H9 (cell line): Measurements from ENCODE around the gene AFG1L. TPM values are rescaled to one million over a fixed set of nuclear protein-coding genes. Genes with fewer than 3 reads are reported as not detected.

Experiments used
- DNase-seq: peaks from one replicate; pipeline ENCODE4 v3.0.0-alpha.2; 2017
- H2AFZ ChIP-seq: one replicate; pipeline ENCODE4 v1.6.1; 2013; ENCODE audit warnings: mild to moderate bottlenecking, low read length, control low read depth, moderate library complexity
- H2AK5ac ChIP-seq: 2 replicates; pipeline ENCODE4 v1.6.1; 2013; ENCODE audit warnings: low read length, control low read depth, mixed read lengths; ENCODE audit not compliant: insufficient read length
- H2BK120ac ChIP-seq: one replicate; pipeline ENCODE4 v1.6.1; 2013; ENCODE audit warnings: low read depth, mild to moderate bottlenecking, low read length, control low read depth, inconsistent platforms; ENCODE audit not compliant: poor library complexity, severe bottlenecking
- H2BK12ac ChIP-seq: 2 replicates; pipeline ENCODE4 v1.6.1; 2013; ENCODE audit warnings: low read length, control low read depth, mixed read lengths, low read depth; ENCODE audit not compliant: insufficient read length
- H2BK15ac ChIP-seq: 2 replicates; pipeline ENCODE4 v1.6.1; 2013; ENCODE audit warnings: low read depth, low read length, control low read depth
- H2BK20ac ChIP-seq: one replicate; pipeline ENCODE4 v1.6.1; 2013; ENCODE audit warnings: low read depth, mild to moderate bottlenecking, low read length, control low read depth, inconsistent platforms; ENCODE audit not compliant: poor library complexity, severe bottlenecking
- H2BK5ac ChIP-seq: 2 replicates; pipeline ENCODE4 v1.6.1; 2013; ENCODE audit warnings: low read length, control low read depth, mixed read lengths; ENCODE audit not compliant: insufficient read length
- H3K14ac ChIP-seq: 2 replicates; pipeline ENCODE4 v1.6.1; 2013; ENCODE audit warnings: low read length, control low read depth; ENCODE audit not compliant: insufficient read depth
- H3K18ac ChIP-seq: 2 replicates; pipeline ENCODE4 v1.6.1; 2013; ENCODE audit warnings: low read depth, mild to moderate bottlenecking, mixed read lengths, low read length, control low read depth; ENCODE audit not compliant: insufficient read length
- H3K23ac ChIP-seq: 2 replicates; pipeline ENCODE4 v1.6.1; 2013; ENCODE audit warnings: low read length, control low read depth, mixed read lengths, low read depth; ENCODE audit not compliant: insufficient read length
- H3K23me2 ChIP-seq: 2 replicates; pipeline ENCODE4 v1.6.1; 2013; ENCODE audit warnings: low read depth, mild to moderate bottlenecking, mixed read lengths, low read length, control low read depth; ENCODE audit not compliant: insufficient read length, poor library complexity, severe bottlenecking
- H3K27ac ChIP-seq: 2 replicates; pipeline ENCODE4 v1.5.1; 2013; ENCODE audit warnings: low read length, control low read depth, mixed read lengths, low read depth; ENCODE audit not compliant: insufficient read length
- H3K27me3 ChIP-seq: 2 replicates; pipeline ENCODE4 v1.6.1; 2013; ENCODE audit warnings: low read length, control low read depth, inconsistent platforms; ENCODE audit not compliant: insufficient read depth
- H3K4ac ChIP-seq: 2 replicates; pipeline ENCODE4 v1.6.1; 2013; ENCODE audit warnings: low read depth, mild to moderate bottlenecking, control low read depth, inconsistent platforms, low read length, moderate library complexity
- H3K4me1 ChIP-seq: 2 replicates; pipeline ENCODE4 v1.6.1; 2013; ENCODE audit warnings: low read length, control low read depth, inconsistent platforms; ENCODE audit not compliant: insufficient read depth
- H3K4me2 ChIP-seq: 2 replicates; pipeline ENCODE4 v1.6.1; 2013; ENCODE audit warnings: low read length, control low read depth, mixed read lengths; ENCODE audit not compliant: insufficient read length, insufficient read depth
- H3K56ac ChIP-seq: 2 replicates; pipeline ENCODE4 v1.6.1; 2013; ENCODE audit warnings: low read depth, mild to moderate bottlenecking, mixed read lengths, low read length, control low read depth; ENCODE audit not compliant: insufficient read length
- H3K79me1 ChIP-seq: 2 replicates; pipeline ENCODE4 v1.6.1; 2013; ENCODE audit warnings: low read depth, mild to moderate bottlenecking, moderate library complexity, low read length, control low read depth, inconsistent platforms; ENCODE audit not compliant: insufficient read depth, poor library complexity, severe bottlenecking
- H3K79me2 ChIP-seq: 2 replicates; pipeline ENCODE4 v1.6.1; 2013; ENCODE audit warnings: low read length, control low read depth, inconsistent platforms; ENCODE audit not compliant: insufficient read depth
- H3K9ac ChIP-seq: 2 replicates; pipeline ENCODE4 v1.6.1; 2013; ENCODE audit warnings: low read length, control low read depth, mixed read lengths; ENCODE audit not compliant: insufficient read length; ENCODE audit errors: extremely low read depth
- H3K9me3 ChIP-seq: one replicate; pipeline ENCODE4 v1.6.1; 2013; ENCODE audit warnings: low read depth, low read length, inconsistent platforms; ENCODE audit not compliant: control insufficient read depth
- H3T11ph ChIP-seq: one replicate; pipeline ENCODE4 v1.6.1; 2013; ENCODE audit warnings: mild to moderate bottlenecking, low read length, control low read depth, inconsistent platforms
- H4K20me1 ChIP-seq: one replicate; pipeline ENCODE4 v1.6.1; 2013; ENCODE audit not compliant: control insufficient read depth, insufficient read length, insufficient read depth
- H4K5ac ChIP-seq: 2 replicates; pipeline ENCODE4 v1.6.1; 2013; ENCODE audit warnings: low read depth, mild to moderate bottlenecking, mixed read lengths, low read length, control low read depth; ENCODE audit not compliant: insufficient read length
- H4K8ac ChIP-seq: replicated peaks from 2 replicates; pipeline ENCODE4 v1.6.1; 2013; ENCODE audit warnings: low read length, control low read depth, mixed read lengths, low read depth; ENCODE audit not compliant: insufficient read length
- H4K91ac ChIP-seq: 2 replicates; pipeline ENCODE4 v1.6.1; 2013; ENCODE audit warnings: low read depth, mild to moderate bottlenecking, moderate library complexity, mixed read lengths, low read length, control low read depth; ENCODE audit not compliant: insufficient read length
- H3K27ac Mint-ChIP-seq, 3 experiments: 2 replicates in 2 of 3; 3 replicates in 1 of 3; pipeline ENCODE4 v1.8.0; 2020 to 2021; ENCODE audit warnings: mixed read lengths in 3 of 3, mild to moderate bottlenecking in 1 of 3, moderate library complexity in 1 of 3
- H3K27me3 Mint-ChIP-seq: 2 replicates; pipeline ENCODE4 v1.8.0; 2021; ENCODE audit warnings: low read depth, mild to moderate bottlenecking, moderate library complexity, mixed read lengths
- H3K36me3 Mint-ChIP-seq, 3 experiments: 2 replicates in 2 of 3; 3 replicates in 1 of 3; pipeline ENCODE4 v1.8.0; 2020 to 2021; ENCODE audit warnings: low read depth in 3 of 3, mixed read lengths in 3 of 3; ENCODE audit not compliant: insufficient read depth in 1 of 3
- H3K4me1 Mint-ChIP-seq, 2 experiments: 2 replicates each; pipeline ENCODE4 v1.8.0; 2020; ENCODE audit warnings: mixed read lengths in 2 of 2
- H3K4me3 Mint-ChIP-seq, 2 experiments: 2 replicates in 1 of 2; 3 replicates in 1 of 2; pipeline ENCODE4 v1.8.0; 2020 to 2021; ENCODE audit warnings: mild to moderate bottlenecking in 2 of 2, mixed read lengths in 2 of 2, moderate library complexity in 1 of 2
- H3K9me3 Mint-ChIP-seq, 2 experiments: 2 replicates in 1 of 2; 3 replicates in 1 of 2; pipeline ENCODE4 v1.8.0; 2020; ENCODE audit warnings: mild to moderate bottlenecking in 2 of 2, mixed read lengths in 2 of 2, moderate library complexity in 1 of 2
- WGBS: extraction: QIAGEN DNeasy Blood & Tissue Kit; methylation state at CpG from one replicate; pipeline ENCODE4 v1.1.7; 2013; ENCODE audit warnings: missing lambda C conversion rate, low lambda C conversion rate, mixed read lengths; ENCODE audit not compliant: insufficient read length; ENCODE audit errors: extremely low coverage; 5-methylcytosine and 5-hydroxymethylcytosine counted together
- total RNA-seq: library from RNA; stranded (reverse); gene quantifications from 2 replicates; pipeline ENCODE4 v1.2.1, GENCODE V29; 2021
- TF ChIP-seq, protein P1 (sequence below): fragments of 200-600 bp; sonication (generic); conservative IDR thresholded peaks from 3 replicates; pipeline ENCODE4 v1.8.0; 2021; ENCODE audit warnings: antibody characterized with exemption, mild to moderate bottlenecking

The AFG1L gene
- total RNA-seq, 1 experiment from 2014 or later = 4.7 TPM

DNA sequence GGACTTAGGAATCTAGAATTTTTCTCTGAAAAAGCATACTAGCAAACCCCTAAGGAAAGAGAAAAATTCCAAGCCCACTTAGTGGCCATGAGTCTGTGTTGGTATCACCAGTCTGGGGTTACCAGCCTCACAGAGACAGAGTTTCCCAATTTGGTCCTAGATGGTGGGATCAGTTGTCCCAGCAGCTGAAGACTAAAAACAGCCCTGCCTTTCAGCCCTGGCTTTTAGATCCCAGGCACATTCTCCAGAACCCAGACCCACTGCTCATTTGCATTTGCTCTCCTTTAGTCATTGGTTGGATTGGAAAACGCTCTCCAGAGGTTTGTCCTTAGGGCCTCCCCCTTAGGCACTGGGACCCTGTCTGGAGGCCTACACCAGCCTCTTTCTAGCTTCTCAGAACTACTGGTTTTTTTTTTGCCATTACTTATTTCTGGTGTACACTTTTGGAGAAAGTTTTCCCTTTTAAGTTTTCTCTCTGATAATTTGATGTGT, 226.8 kb downstream of the AFG1L start:
- DNase-seq = no peak
- no peaks in the 10 kb centered on the region for H3K9me3 ChIP-seq
- Mint-ChIP-seq H3K4me3 (no peak overlapping the region), H3K27me3 (no peaks in the 10 kb centered on the region; the same call in 1 of the 2 replicates), H3K9me3 (no peaks in the 10 kb centered on the region), H3K27ac (no peak overlapping the region), H3K4me1 (peaks cover 11 to 14% of the 10 kb centered on the region in 2 experiments), H3K36me3 (0 out of 7 replicates have a peak, but pooled peaks cover 0 to 2% (median 0%) of the 10 kb centered on the region in 3 experiments)
- H4K5ac ChIP-seq = no peak overlapping the region
- WGBS = no CpG with 5 or more reads among the region's 1 CpG
- TF ChIP-seq, protein P1, sequence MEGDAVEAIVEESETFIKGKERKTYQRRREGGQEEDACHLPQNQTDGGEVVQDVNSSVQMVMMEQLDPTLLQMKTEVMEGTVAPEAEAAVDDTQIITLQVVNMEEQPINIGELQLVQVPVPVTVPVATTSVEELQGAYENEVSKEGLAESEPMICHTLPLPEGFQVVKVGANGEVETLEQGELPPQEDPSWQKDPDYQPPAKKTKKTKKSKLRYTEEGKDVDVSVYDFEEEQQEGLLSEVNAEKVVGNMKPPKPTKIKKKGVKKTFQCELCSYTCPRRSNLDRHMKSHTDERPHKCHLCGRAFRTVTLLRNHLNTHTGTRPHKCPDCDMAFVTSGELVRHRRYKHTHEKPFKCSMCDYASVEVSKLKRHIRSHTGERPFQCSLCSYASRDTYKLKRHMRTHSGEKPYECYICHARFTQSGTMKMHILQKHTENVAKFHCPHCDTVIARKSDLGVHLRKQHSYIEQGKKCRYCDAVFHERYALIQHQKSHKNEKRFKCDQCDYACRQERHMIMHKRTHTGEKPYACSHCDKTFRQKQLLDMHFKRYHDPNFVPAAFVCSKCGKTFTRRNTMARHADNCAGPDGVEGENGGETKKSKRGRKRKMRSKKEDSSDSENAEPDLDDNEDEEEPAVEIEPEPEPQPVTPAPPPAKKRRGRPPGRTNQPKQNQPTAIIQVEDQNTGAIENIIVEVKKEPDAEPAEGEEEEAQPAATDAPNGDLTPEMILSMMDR = no peak
- H3K9ac ChIP-seq = no peak overlapping the region
- H3K23ac ChIP-seq = no peak overlapping the region
- H3K27me3 ChIP-seq = no peaks in the 10 kb centered on the region
- no peak overlapping the region for H4K8ac ChIP-seq
- no peak overlapping the region for H3K4me2 ChIP-seq
- H2BK12ac ChIP-seq = no peak overlapping the region
- no peaks in the 10 kb centered on the region for H3K79me1 ChIP-seq
- no peak overlapping the region for H3K14ac ChIP-seq
- H2BK20ac ChIP-seq = no peak overlapping the region
- no peak overlapping the region for H3K56ac ChIP-seq
- no peak overlapping the region for H2AFZ ChIP-seq
- no peaks in the 10 kb centered on the region for H4K20me1 ChIP-seq
- no peak overlapping the region for H2AK5ac ChIP-seq
- H2BK15ac ChIP-seq = no peak overlapping the region
- H3K4ac ChIP-seq = no peak overlapping the region
- H3K18ac ChIP-seq = no peak overlapping the region
- H3T11ph ChIP-seq = no peak overlapping the region
- no peak overlapping the region for H2BK120ac ChIP-seq
- no peak overlapping the region for H3K27ac ChIP-seq
- no peak overlapping the region for H2BK5ac ChIP-seq
- no peaks in the 10 kb centered on the region for H3K79me2 ChIP-seq
- no peak overlapping the region for H4K91ac ChIP-seq
- no peaks in the 10 kb centered on the region for H3K4me1 ChIP-seq
- H3K23me2 ChIP-seq = no peaks in the 10 kb centered on the region
